Measurements from ENCODE around the gene ECM1.

The ECM1 gene

GRCh38 chr1:150513351-150513791, 5.5 kb downstream of the ECM1 start:
- no peak for DNase-seq

GRCh38 chr1:150514260-150514659, 6.4 kb downstream of the ECM1 start:
- DNase-seq: no peak

GRCh38 chr1:150514913-150515327, 7.0 kb downstream of the ECM1 start:
- DNase-seq: no peak

- peak; percentile 96 for DNase-seq
Observed at GRCh38 chr1:150515328-150516049, 7.6 kb downstream of the ECM1 start, which contains the start of gene FALEC. TSS of gene FALEC (plus strand) at chr1:150515752.

- DNase-seq: peak; percentile 35
Observed at GRCh38 chr1:150516050-150516591, 8.2 kb downstream of the ECM1 start.

GRCh38 chr1:150516616-150517015, 8.7 kb downstream of the ECM1 start:
- DNase-seq: peak; percentile 27

GRCh38 chr1:150521196-150521968, 13.5 kb downstream of the ECM1 start:
- no peak for DNase-seq

- DNase-seq: no peak
Observed at GRCh38 chr1:150525348-150525747, 17.4 kb downstream of the ECM1 start.

- no peak for DNase-seq
Observed at GRCh38 chr1:150528196-150528595, 20.3 kb downstream of the ECM1 start.

GRCh38 chr1:150529017-150529416, 21.1 kb downstream of the ECM1 start:
- DNase-seq: no peak

- DNase-seq: no peak
Observed at GRCh38 chr1:150530491-150531159, 22.7 kb downstream of the ECM1 start.

GRCh38 chr1:150532860-150533259, 25.0 kb downstream of the ECM1 start:
- no peak for DNase-seq

GRCh38 chr1:150534002-150534401, 26.1 kb downstream of the ECM1 start:
- peak; percentile 9 for DNase-seq

GRCh38 chr1:150535511-150536287, 27.8 kb downstream of the ECM1 start:
- DNase-seq: no peak

GRCh38 chr1:150536836-150537731, 29.2 kb downstream of the ECM1 start:
- no peak for DNase-seq

GRCh38 chr1:150537732-150538684, 30.1 kb downstream of the ECM1 start:
- DNase-seq: no peak

GRCh38 chr1:150543500-150544143, 35.7 kb downstream of the ECM1 start:
- peak; percentile 75 for DNase-seq

GRCh38 chr1:150544204-150544603, 36.3 kb downstream of the ECM1 start:
- peak; percentile 69 for DNase-seq

GRCh38 chr1:150545486-150546032, 37.6 kb downstream of the ECM1 start:
- DNase-seq: no peak

Data from NCI-H146 (cell line).